Measurements from ENCODE around the gene TSC22D4. TPM values are rescaled to one million over a fixed set of nuclear protein-coding genes. Genes with fewer than 3 reads are reported as not detected.

Gene TSC22D4
- total RNA-seq, 1 experiment from 2014 or later, result 24.4 TPM

- CTCF ChIA-PET, result no interaction called here
- no TSS peak for BruUV-seq (replicated peaks)
- H3K4me3 Mint-ChIP-seq (ENCODE audit: low read depth, unreplicated experiment), result no peak overlapping the region
Measured at GRCh38 chr7:100425347-100425746, 53.7 kb downstream of the TSC22D4 start.

GRCh38 chr7:100423315-100423714 is 55.7 kb downstream of the TSC22D4 start:
- Mint-ChIP-seq H3K27me3 (ENCODE audit: unreplicated experiment) (no peaks in the 10 kb centered on the region), H3K27ac (ENCODE audit: unreplicated experiment) (no peak overlapping the region), H3K36me3 (ENCODE audit: insufficient read depth, unreplicated experiment) (peaks cover 4% of the 10 kb centered on the region), H3K9me3 (ENCODE audit: low read depth, unreplicated experiment) (no peaks in the 10 kb centered on the region), H3K4me1 (ENCODE audit: low read depth, unreplicated experiment) (no peaks in the 10 kb centered on the region), H3K4me3 (ENCODE audit: low read depth, unreplicated experiment) (no peak overlapping the region)
- DNase-seq, result no peak
- BruUV-seq (replicated peaks), result no TSS peak
- intact Hi-C loops (cut with micrococcal nuclease; ENCODE audit: unreplicated experiment), result no loop called here
- CTCF ChIA-PET, result no interaction called here
- no peak for TF ChIP-seq CTCF (IDR thresholded peaks at IDR 0.05; ENCODE audit: unreplicated experiment)

More at GRCh38 chr7:100425347-100425746, 53.7 kb downstream of the TSC22D4 start:
- intact Hi-C loops (cut with micrococcal nuclease; ENCODE audit: unreplicated experiment), result no loop called here
- Mint-ChIP-seq H3K4me1 (ENCODE audit: low read depth, unreplicated experiment) (no peaks in the 10 kb centered on the region), H3K27me3 (ENCODE audit: unreplicated experiment) (peaks cover 12% of the 10 kb centered on the region), H3K9me3 (ENCODE audit: low read depth, unreplicated experiment) (no peaks in the 10 kb centered on the region), H3K27ac (ENCODE audit: unreplicated experiment) (no peak overlapping the region), H3K36me3 (ENCODE audit: insufficient read depth, unreplicated experiment) (peaks cover 24% of the 10 kb centered on the region)
- no peak for TF ChIP-seq CTCF (IDR thresholded peaks at IDR 0.05; ENCODE audit: unreplicated experiment)
- DNase-seq, result no peak

GRCh38 chr7:100419660-100420226 is 59.3 kb downstream of the TSC22D4 start:
- BruUV-seq (replicated peaks), result no TSS peak
- no peak for TF ChIP-seq CTCF (IDR thresholded peaks at IDR 0.05; ENCODE audit: unreplicated experiment)
- CTCF ChIA-PET, result interaction anchor here (0.5 kb wide), 1 partner anchor 9 kb away, joined by 3 read pairs; no protein-coding TSS in a partner anchor

GRCh38 chr7:100418930-100419659 is 59.9 kb downstream of the TSC22D4 start:
- CTCF ChIA-PET, result no interaction called here
- Mint-ChIP-seq H3K4me1 (ENCODE audit: low read depth, unreplicated experiment) (no peaks in the 10 kb centered on the region), H3K4me3 (ENCODE audit: low read depth, unreplicated experiment) (no peak overlapping the region), H3K27me3 (ENCODE audit: unreplicated experiment) (no peaks in the 10 kb centered on the region), H3K36me3 (ENCODE audit: insufficient read depth, unreplicated experiment) (no peaks in the 10 kb centered on the region), H3K9me3 (ENCODE audit: low read depth, unreplicated experiment) (no peaks in the 10 kb centered on the region), H3K27ac (ENCODE audit: unreplicated experiment) (no peak overlapping the region)
- no TSS peak for BruUV-seq (replicated peaks)
- DNase-seq, result no peak
- TF ChIP-seq CTCF (IDR thresholded peaks at IDR 0.05; ENCODE audit: unreplicated experiment), result no peak
- intact Hi-C loops (cut with micrococcal nuclease; ENCODE audit: unreplicated experiment), result no loop called here

More at GRCh38 chr7:100419660-100420226, 59.3 kb downstream of the TSC22D4 start:
- no peaks in the 10 kb centered on the region for H3K27me3 Mint-ChIP-seq (ENCODE audit: unreplicated experiment)
- intact Hi-C loops (cut with micrococcal nuclease; ENCODE audit: unreplicated experiment), result no loop called here
- H3K9me3 Mint-ChIP-seq (ENCODE audit: low read depth, unreplicated experiment), result no peaks in the 10 kb centered on the region
- H3K36me3 Mint-ChIP-seq (ENCODE audit: insufficient read depth, unreplicated experiment), result no peaks in the 10 kb centered on the region
- no peak for DNase-seq
- H3K4me1 Mint-ChIP-seq (ENCODE audit: low read depth, unreplicated experiment), result no peaks in the 10 kb centered on the region
- no peak overlapping the region for H3K4me3 Mint-ChIP-seq (ENCODE audit: low read depth, unreplicated experiment)
- H3K27ac Mint-ChIP-seq (ENCODE audit: unreplicated experiment), result no peak overlapping the region

Other genes starting within 250 kb of the TSC22D4 start
- gene SPDYE3, start 171.5 kb downstream of the TSC22D4 start, total RNA-seq (2022), result not detected in 2 replicates
- gene PILRB, start 121.1 kb downstream of the TSC22D4 start, total RNA-seq (2022), result 40.0 and 40.4 TPM in 2 replicates
- 3.1 and 3.3 TPM in 2 replicates for gene PILRA, start 105.7 kb downstream of the TSC22D4 start, total RNA-seq (2022)
- 4.1 and 4.3 TPM in 2 replicates for gene ZCWPW1, start 50.5 kb downstream of the TSC22D4 start, total RNA-seq (2022)
- 26.1 and 30.6 TPM in 2 replicates for gene MEPCE, start 49.4 kb downstream of the TSC22D4 start, total RNA-seq (2022)
- gene PPP1R35, start 42.7 kb downstream of the TSC22D4 start, total RNA-seq (2022), result 23.5 and 29.1 TPM in 2 replicates
- 4.5 and 9.1 TPM in 2 replicates for gene SPACDR, start 15.0 kb downstream of the TSC22D4 start, total RNA-seq (2022)
- gene NYAP1, start 4.7 kb upstream of the TSC22D4 start, total RNA-seq (2022), result 0.38 and 0.39 TPM in 2 replicates
- 45.6 and 63.1 TPM in 2 replicates for gene AGFG2, start 60.0 kb upstream of the TSC22D4 start, total RNA-seq (2022)
- gene SAP25, start 94.7 kb upstream of the TSC22D4 start, total RNA-seq (2022), result 3.1 and 3.2 TPM in 2 replicates
- 29.0 and 34.6 TPM in 2 replicates for gene LRCH4, start 106.9 kb upstream of the TSC22D4 start, total RNA-seq (2022)
- gene FBXO24, start 107.1 kb upstream of the TSC22D4 start, total RNA-seq (2022), result 0.29 and 0.66 TPM in 2 replicates
- 4.4 and 6.1 TPM in 2 replicates for gene PCOLCE, start 123.1 kb upstream of the TSC22D4 start, total RNA-seq (2022)
- 11.7 and 14.6 TPM in 2 replicates for gene MOSPD3, start 133.3 kb upstream of the TSC22D4 start, total RNA-seq (2022)
- gene TFR2, start 162.3 kb upstream of the TSC22D4 start, total RNA-seq (2022), result 0.90 and 1.5 TPM in 2 replicates
- not detected in 2 replicates for gene ACTL6B, start 177.2 kb upstream of the TSC22D4 start, total RNA-seq (2022)
- gene GNB2, start 194.5 kb upstream of the TSC22D4 start, total RNA-seq (2022), result 129 and 134 TPM in 2 replicates
- gene GIGYF1, start 215.0 kb upstream of the TSC22D4 start, total RNA-seq (2022), result 29.5 and 30.8 TPM in 2 replicates
- 28.2 and 31.9 TPM in 2 replicates for gene POP7, start 226.9 kb upstream of the TSC22D4 start, total RNA-seq (2022)
- gene EPO, start 241.3 kb upstream of the TSC22D4 start, total RNA-seq (2022), result not detected in 2 replicates

All from Calu3 (cell line).